Endothelial cell of umbilical vein (primary cell): ENCODE results near the gene SRGAP3. TPM values are rescaled to one million over a fixed set of nuclear protein-coding genes. Genes with fewer than 3 reads are reported as not detected.

Experiments
- BruUV-seq: library from RNA; stranded (reverse); fragments of 400-500 nt; replicated peaks from 2 replicates; lab custom pipeline; 2021; lab: Mats Ljungman, UMichigan
- CTCF ChIA-PET: fragments of 300-600, 350-600 bp; sonication (Branson Sonifier 250); formaldehyde crosslinking; loops from one replicate; lab custom pipeline; 2021; ENCODE audit warnings: antibody characterized with exemption, inconsistent platforms; lab: Charles Lee
- POLR2A ChIA-PET: fragments of 300-600, 350-600 bp; sonication (Branson Sonifier 250); formaldehyde crosslinking; loops from one replicate; lab custom pipeline; 2021; ENCODE audit warnings: antibody characterized with exemption, inconsistent platforms; lab: Charles Lee
- DNase-seq: peaks from one replicate; pipeline ENCODE4 v3.0.0-alpha.2; 2011; ENCODE audit warnings: low read depth, low spot score
- FAIRE-seq: peaks from 2 replicates; lab custom pipeline; 2011; peaks lifted over from hg19 to GRCh38; lab: Jason Lieb, UNC
- H2AFZ ChIP-seq: 2 replicates; pipeline ENCODE4 v1.6.0; 2012; ENCODE audit warnings: low read depth, low read length, control low read depth, inconsistent platforms
- H3K27ac ChIP-seq: 2 replicates; pipeline ENCODE4 v1.5.1; 2011; ENCODE audit warnings: low read depth, mild to moderate bottlenecking, control low read depth, low read length, moderate library complexity; ENCODE audit not compliant: insufficient read depth
- H3K27me3 ChIP-seq, 2 experiments: 2 replicates each; pipeline versions ENCODE4 v1.6.0 to v1.6.1; 2011; ENCODE audit warnings: low read length in 2 of 2, mixed read lengths in 1 of 2; ENCODE audit not compliant: control insufficient read depth in 2 of 2, insufficient read depth in 2 of 2
- H3K36me3 ChIP-seq, 2 experiments: 2 replicates in 1 of 2; 3 replicates in 1 of 2; pipeline ENCODE4 v1.5.1; 2011; ENCODE audit warnings: low read length in 2 of 2, mild to moderate bottlenecking in 1 of 2, moderate library complexity in 1 of 2; ENCODE audit not compliant: control insufficient read depth in 2 of 2, insufficient read depth in 2 of 2; ENCODE audit errors: extremely low read depth in 1 of 2
- H3K4me1 ChIP-seq: 3 replicates; pipeline ENCODE4 v1.5.1; 2011; ENCODE audit warnings: mild to moderate bottlenecking, low read length; ENCODE audit not compliant: control insufficient read depth, insufficient read depth; ENCODE audit errors: extremely low read depth
- H3K4me2 ChIP-seq: 2 replicates; pipeline ENCODE4 v1.6.1; 2011; ENCODE audit warnings: low read length, control low read depth, mixed read lengths; ENCODE audit not compliant: insufficient read depth
- H3K4me3 ChIP-seq, 3 experiments: fragments of 200-600 bp in 1 of 3; sonication (generic), shearing (Covaris generic) in 1 of 3; replicated peaks in 1 of 3; 2 replicates each; pipeline ENCODE4 v1.5.1; 2011 to 2016; ENCODE audit warnings: control low read depth in 3 of 3, low read length in 3 of 3, mild to moderate bottlenecking in 2 of 3, inconsistent platforms in 1 of 3, low read depth in 1 of 3, moderate library complexity in 1 of 3; ENCODE audit not compliant: insufficient read depth in 1 of 3
- H3K79me2 ChIP-seq: 2 replicates; pipeline ENCODE4 v1.6.0; 2012; ENCODE audit warnings: low read length, inconsistent platforms; ENCODE audit not compliant: control insufficient read depth, insufficient read depth
- H3K9ac ChIP-seq: replicated peaks from 2 replicates; pipeline ENCODE3; 2011; ENCODE audit warnings: low read length, control low read depth; ENCODE audit not compliant: insufficient read depth; ENCODE audit errors: extremely low read depth
- H3K9me1 ChIP-seq: replicated peaks from 3 replicates; pipeline ENCODE4 v1.6.0; 2011; ENCODE audit warnings: mild to moderate bottlenecking, low read length; ENCODE audit not compliant: control insufficient read depth, insufficient read depth; ENCODE audit errors: extremely low read depth
- H3K9me3 ChIP-seq: replicated peaks from 2 replicates; pipeline ENCODE4 v1.5.1; 2012; ENCODE audit warnings: low read length, inconsistent platforms; ENCODE audit not compliant: control insufficient read depth, insufficient read depth
- H4K20me1 ChIP-seq: replicated peaks from 2 replicates; pipeline ENCODE3; 2011; ENCODE audit warnings: mild to moderate bottlenecking, low read length; ENCODE audit not compliant: control insufficient read depth, insufficient read depth; ENCODE audit errors: extremely low read depth
- EZH2 ChIP-seq: IDR thresholded peaks from 2 replicates; pipeline ENCODE4 v1.6.1; 2012; ENCODE audit warnings: borderline replicate concordance, low read depth, mild to moderate bottlenecking, moderate library complexity, low read length, inconsistent platforms; ENCODE audit not compliant: severe bottlenecking
- FOS ChIP-seq: IDR thresholded peaks from 2 replicates; pipeline ENCODE4 v1.6.1; 2011; ENCODE audit warnings: mild to moderate bottlenecking, low read length, moderate library complexity, borderline replicate concordance; ENCODE audit not compliant: insufficient read depth
- GATA2 ChIP-seq: IDR thresholded peaks from 2 replicates; pipeline ENCODE4 v1.7.0; 2011; ENCODE audit warnings: low read depth, mild to moderate bottlenecking, moderate library complexity, mixed read lengths, low read length; ENCODE audit not compliant: insufficient read length, insufficient read depth
- JUN ChIP-seq: IDR thresholded peaks from 2 replicates; pipeline ENCODE4 v1.6.1; 2011; ENCODE audit warnings: borderline replicate concordance, low read depth; ENCODE audit not compliant: insufficient read length, insufficient read depth
- MYC ChIP-seq: IDR thresholded peaks from one replicate; pipeline ENCODE4 v1.6.1; 2011; ENCODE audit warnings: mild to moderate bottlenecking, low read depth, low read length
- POLR2A ChIP-seq: IDR thresholded peaks from 2 replicates; pipeline ENCODE4 v1.6.1; 2012; ENCODE audit warnings: low read depth, mild to moderate bottlenecking, control low read depth, low read length
- POLR2AphosphoS5 ChIP-seq: IDR thresholded peaks from 2 replicates; pipeline ENCODE4 v1.6.1; 2012; ENCODE audit warnings: low read depth, mild to moderate bottlenecking, control low read depth, low read length, moderate library complexity; ENCODE audit not compliant: insufficient read depth
- dilution Hi-C: fragments of 300-500 bp; cut with MboI; formaldehyde crosslinking; loops from one replicate; pipeline ENCODE4 v1.15.0; 2019; ENCODE audit warnings: low sequenced_read_pairs; ENCODE audit not compliant: extremely low pct_ligation_motif_present
- intact Hi-C: fragments of 100-400 bp; cut with micrococcal nuclease; formaldehyde crosslinking; loops from one replicate; pipeline ENCODE4 v1.10.0; 2022
- polyA plus RNA-seq, 4 experiments: library from polyadenylated mRNA; depleted of rRNA in 3 of 4; stranded (reverse) in 3 of 4; unstranded in 1 of 4; fragments of >200 nt; gene quantifications; 2 replicates each; pipeline versions ENCODE4 v1.2.1 to v1.2.3, GENCODE V29; 2011 to 2012; ENCODE audit warnings: missing spikeins in 1 of 4
- total RNA-seq: library from RNA; stranded (reverse); gene quantifications from 2 replicates; pipeline ENCODE4 v1.2.3, GENCODE V29; 2021
- TF ChIP-seq, protein P1 (sequence below), 2 donors: IDR thresholded peaks; 1 replicate in 1 of 2; 2 replicates in 1 of 2; pipeline ENCODE4 v1.5.1; 2011; ENCODE audit warnings: low read length in 2 of 2, mild to moderate bottlenecking in 2 of 2, moderate library complexity in 2 of 2, control low read depth in 1 of 2, inconsistent platforms in 1 of 2, low read depth in 1 of 2; ENCODE audit not compliant: insufficient read depth in 1 of 2; ENCODE audit errors: extremely low read depth in 1 of 2
- TF ChIP-seq, protein P2 (sequence below): IDR thresholded peaks from 2 replicates; pipeline ENCODE4 v1.6.1; 2011; ENCODE audit not compliant: insufficient read depth, insufficient read length

SRGAP3 gene
- total and polyA plus RNA-seq, 2 donors (not counting 3 experiments of a cell fraction or from before 2014, with no cell fraction given), result 0.06 TPM; not detected in 1

DNA sequence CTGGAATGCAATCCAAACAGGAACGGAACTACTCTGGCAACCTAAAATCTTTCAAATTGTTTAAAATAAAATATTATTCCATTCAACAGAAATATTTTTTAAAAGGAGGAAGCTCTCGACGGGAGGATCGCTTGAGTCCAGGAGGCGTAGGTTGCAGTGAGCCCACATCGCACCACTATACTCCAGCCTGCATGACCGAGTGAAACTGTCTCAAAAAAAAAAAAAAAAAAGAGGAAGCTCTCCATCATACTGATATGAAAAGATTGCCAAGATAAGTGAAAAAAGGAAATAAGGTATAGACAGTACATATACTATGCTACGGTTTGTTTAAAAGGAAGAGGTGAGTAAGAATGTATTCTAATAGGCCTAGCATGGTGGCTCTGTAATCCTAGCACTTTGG, 289.8 kb downstream of the SRGAP3 start:
- dilution Hi-C loops, result no loop called here
- H2AFZ ChIP-seq, result no peak overlapping the region
- H3K27ac ChIP-seq, result no peak overlapping the region
- FAIRE-seq (no peak), DNase-seq (no peak)
- no peaks in the 10 kb centered on the region for H4K20me1 ChIP-seq
- no peaks in the 10 kb centered on the region for H3K9me3 ChIP-seq
- no peak overlapping the region for H3K9ac ChIP-seq
- POLR2A ChIA-PET, result no interaction called here
- no peak overlapping the region for H3K4me3 ChIP-seq
- H3K36me3 ChIP-seq, result no peaks in the 10 kb centered on the region
- no peaks in the 10 kb centered on the region for H3K9me1 ChIP-seq
- TF ChIP-seq POLR2A, result no peak
- TF ChIP-seq, protein P1, sequence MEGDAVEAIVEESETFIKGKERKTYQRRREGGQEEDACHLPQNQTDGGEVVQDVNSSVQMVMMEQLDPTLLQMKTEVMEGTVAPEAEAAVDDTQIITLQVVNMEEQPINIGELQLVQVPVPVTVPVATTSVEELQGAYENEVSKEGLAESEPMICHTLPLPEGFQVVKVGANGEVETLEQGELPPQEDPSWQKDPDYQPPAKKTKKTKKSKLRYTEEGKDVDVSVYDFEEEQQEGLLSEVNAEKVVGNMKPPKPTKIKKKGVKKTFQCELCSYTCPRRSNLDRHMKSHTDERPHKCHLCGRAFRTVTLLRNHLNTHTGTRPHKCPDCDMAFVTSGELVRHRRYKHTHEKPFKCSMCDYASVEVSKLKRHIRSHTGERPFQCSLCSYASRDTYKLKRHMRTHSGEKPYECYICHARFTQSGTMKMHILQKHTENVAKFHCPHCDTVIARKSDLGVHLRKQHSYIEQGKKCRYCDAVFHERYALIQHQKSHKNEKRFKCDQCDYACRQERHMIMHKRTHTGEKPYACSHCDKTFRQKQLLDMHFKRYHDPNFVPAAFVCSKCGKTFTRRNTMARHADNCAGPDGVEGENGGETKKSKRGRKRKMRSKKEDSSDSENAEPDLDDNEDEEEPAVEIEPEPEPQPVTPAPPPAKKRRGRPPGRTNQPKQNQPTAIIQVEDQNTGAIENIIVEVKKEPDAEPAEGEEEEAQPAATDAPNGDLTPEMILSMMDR (IDR thresholded peaks at IDR 0.05; ENCODE audit: extremely low read depth in 1 of 2, insufficient read depth in 1 of 2, low read depth in 1 of 2, low read length in 2 of 2), result no peak
- TF ChIP-seq GATA2, result no peak
- TF ChIP-seq, protein P2, sequence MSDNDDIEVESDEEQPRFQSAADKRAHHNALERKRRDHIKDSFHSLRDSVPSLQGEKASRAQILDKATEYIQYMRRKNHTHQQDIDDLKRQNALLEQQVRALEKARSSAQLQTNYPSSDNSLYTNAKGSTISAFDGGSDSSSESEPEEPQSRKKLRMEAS, result no peak
- no peak for TF ChIP-seq MYC
- TF ChIP-seq FOS, result no peak
- no peak for TF ChIP-seq EZH2
- no peak for TF ChIP-seq JUN
- TF ChIP-seq POLR2AphosphoS5, result no peak
- no TSS peak for BruUV-seq
- H3K79me2 ChIP-seq, result peaks cover 65% of the 10 kb centered on the region
- intact Hi-C loops, result loop anchor here (10.0 kb wide), 1 partner anchor 295 kb away; no protein-coding TSS in a partner anchor
- H3K4me2 ChIP-seq, result no peak overlapping the region
- peaks cover 21% of the 10 kb centered on the region for H3K4me1 ChIP-seq
- H3K27me3 ChIP-seq, result no peaks in the 10 kb centered on the region
- CTCF ChIA-PET, result no interaction called here
